ENCODE results near the gene CHAD. TPM values are rescaled to one million over a fixed set of nuclear protein-coding genes. Genes with fewer than 3 reads are reported as not detected.

Gene CHAD
- total RNA-seq, 1 experiment from 2014 or later: not detected

GRCh38 chr17:50457621-50458020 is 11.1 kb downstream of the CHAD start:
- H3K36me3 ChIP-seq (ENCODE audit: control insufficient read depth, insufficient read depth, low read length): peaks cover 4% of the 10 kb centered on the region; the same call in 1 of the 2 replicates
- ChIA-PET POLR2A (no interaction called here), CTCF (interaction anchor here (1.4 to 2.4 kb wide), 3 partner anchors 31 to 96 kb away, joined by 6 to 9 read pairs (median 7); partner anchors contain the start of genes ACSF2 and LRRC59)
- Mint-ChIP-seq H3K27me3 (ENCODE audit: insufficient read depth, unreplicated experiment) (no peaks in the 10 kb centered on the region), H3K4me1 (ENCODE audit: low read depth, unreplicated experiment) (peaks cover 18% of the 10 kb centered on the region), H3K4me3 (ENCODE audit: unreplicated experiment) (no peak overlapping the region), H3K36me3 (ENCODE audit: insufficient read depth, unreplicated experiment) (peaks cover 18% of the 10 kb centered on the region), H3K27ac (ENCODE audit: unreplicated experiment) (no peak overlapping the region), H3K9me3 (ENCODE audit: unreplicated experiment) (no peaks in the 10 kb centered on the region)
- no peak for DNase-seq
- TF ChIP-seq CTCF (IDR thresholded peaks at IDR 0.05; ENCODE audit: insufficient read depth in 1 of 2, low read depth in 1 of 2, low read length in 1 of 2, severe bottlenecking in 1 of 2, unreplicated experiment in 1 of 2): no peak
- H3K9me3 ChIP-seq: no peaks in the 10 kb centered on the region
- H3K4me1 ChIP-seq: peaks cover 19% of the 10 kb centered on the region
- intact Hi-C loops (cut with micrococcal nuclease; ENCODE audit: unreplicated experiment): no loop called here
- BruUV-seq (replicated peaks): no TSS peak
- no peak overlapping the region for H3K4me3 ChIP-seq (ENCODE audit: low read depth, low read length)
- no peaks in the 10 kb centered on the region for H3K27me3 ChIP-seq (replicated peaks; ENCODE audit: control insufficient read depth, insufficient read depth, low read length)

GRCh38 chr17:50453901-50454300 is 14.8 kb downstream of the CHAD start:
- ChIA-PET POLR2A (no interaction called here), CTCF (interaction anchor here (0.7 to 1.3 kb wide), 4 partner anchors 20 to 1441 kb away, joined by 3 to 7 read pairs (median 6); partner anchors contain the start of gene LRRC59)
- no peaks in the 10 kb centered on the region for H3K9me3 ChIP-seq
- no peaks in the 10 kb centered on the region for H3K27me3 ChIP-seq (replicated peaks; ENCODE audit: control insufficient read depth, insufficient read depth, low read length)
- no peak overlapping the region for H3K27ac Mint-ChIP-seq (ENCODE audit: unreplicated experiment)
- no peak for TF ChIP-seq CTCF (IDR thresholded peaks at IDR 0.05; ENCODE audit: insufficient read depth in 1 of 2, low read depth in 1 of 2, low read length in 1 of 2, severe bottlenecking in 1 of 2, unreplicated experiment in 1 of 2)
- BruUV-seq (replicated peaks): no TSS peak
- peaks cover 17% of the 10 kb centered on the region for H3K4me1 ChIP-seq
- H3K4me3 ChIP-seq (ENCODE audit: low read depth, low read length): no peak overlapping the region
- H3K27me3 Mint-ChIP-seq (ENCODE audit: insufficient read depth, unreplicated experiment): no peaks in the 10 kb centered on the region
- H3K36me3 ChIP-seq (ENCODE audit: control insufficient read depth, insufficient read depth, low read length): peaks cover 4% of the 10 kb centered on the region; the same call in 1 of the 2 replicates
- peaks cover 11% of the 10 kb centered on the region for H3K36me3 Mint-ChIP-seq (ENCODE audit: insufficient read depth, unreplicated experiment)
- no peaks in the 10 kb centered on the region for H3K9me3 Mint-ChIP-seq (ENCODE audit: unreplicated experiment)
- intact Hi-C loops (cut with micrococcal nuclease; ENCODE audit: unreplicated experiment): no loop called here
- no peak overlapping the region for H3K4me3 Mint-ChIP-seq (ENCODE audit: unreplicated experiment)
- no peak for DNase-seq
- H3K4me1 Mint-ChIP-seq (ENCODE audit: low read depth, unreplicated experiment): peaks cover 17% of the 10 kb centered on the region

- intact Hi-C loops (cut with micrococcal nuclease; ENCODE audit: unreplicated experiment): no loop called here
- Histone ChIP-seq H3K27me3 (replicated peaks; ENCODE audit: control insufficient read depth, insufficient read depth, low read length) (no peaks in the 10 kb centered on the region), H3K4me3 (ENCODE audit: low read depth, low read length) (no peak overlapping the region), H3K4me1 (peaks cover 16% of the 10 kb centered on the region), H3K36me3 (ENCODE audit: control insufficient read depth, insufficient read depth, low read length) (0 out of 2 replicates have a peak, but pooled peaks cover 3% of the 10 kb centered on the region), H3K9me3 (no peaks in the 10 kb centered on the region)
- H3K4me3 Mint-ChIP-seq (ENCODE audit: unreplicated experiment): no peak overlapping the region
- H3K27ac Mint-ChIP-seq (ENCODE audit: unreplicated experiment): no peak overlapping the region
- peaks cover 16% of the 10 kb centered on the region for H3K36me3 Mint-ChIP-seq (ENCODE audit: insufficient read depth, unreplicated experiment)
- no peak for DNase-seq
- ChIA-PET CTCF (interaction anchor here (0.5 to 1.3 kb wide), 5 partner anchors 27 to 355 kb away, joined by 3 to 6 read pairs (median 4); partner anchors contain the start of gene LRRC59), POLR2A (interaction anchor here (0.6 to 1.0 kb wide), 2 partner anchors 26 to 27 kb away, joined by 3 to 5 read pairs; partner anchors contain the start of gene ACSF2)
- no peaks in the 10 kb centered on the region for H3K27me3 Mint-ChIP-seq (ENCODE audit: insufficient read depth, unreplicated experiment)
- no peaks in the 10 kb centered on the region for H3K9me3 Mint-ChIP-seq (ENCODE audit: unreplicated experiment)
- BruUV-seq (replicated peaks): no TSS peak
- H3K4me1 Mint-ChIP-seq (ENCODE audit: low read depth, unreplicated experiment): peaks cover 15% of the 10 kb centered on the region
- no peak for TF ChIP-seq CTCF (IDR thresholded peaks at IDR 0.05; ENCODE audit: insufficient read depth in 1 of 2, low read depth in 1 of 2, low read length in 1 of 2, severe bottlenecking in 1 of 2, unreplicated experiment in 1 of 2)
Measured at GRCh38 chr17:50452630-50453300, 15.9 kb downstream of the CHAD start.
